Motor neuron (in vitro differentiated cells): Measurements from ENCODE around the gene PNPLA1. TPM values are rescaled to one million over a fixed set of nuclear protein-coding genes. Genes with fewer than 3 reads are reported as not detected.

Source experiments
- ATAC-seq, 8 experiments: fragments of 200-7000 bp; cut with Tn5 transposase; replicated peaks in 6 of 8; 2 replicates each; pipeline ENCODE4 v1.8.0; 2021; ENCODE audit warnings: mild to moderate bottlenecking in 8 of 8, moderate library complexity in 8 of 8
- H3K27ac ChIP-seq, 2 donors: fragments of 250-450 bp; sonication (Bioruptor Pico); 2 replicates each; pipeline ENCODE4 v1.9.0; 2021; ENCODE audit warnings: antibody characterized with exemption in 2 of 2, mild to moderate bottlenecking in 2 of 2, moderate library complexity in 1 of 2
- H3K4me1 ChIP-seq, 2 donors: fragments of 250-450 bp; sonication (Bioruptor Pico); replicated peaks in 1 of 2; 2 replicates each; pipeline ENCODE4 v1.6.1; 2021; ENCODE audit warnings: antibody characterized with exemption in 2 of 2, mild to moderate bottlenecking in 2 of 2, moderate library complexity in 1 of 2
- H3K4me3 ChIP-seq, 5 donors: fragments of 250-450 bp; sonication (Bioruptor Pico); 2 replicates each; pipeline ENCODE4 v1.9.0; 2021; ENCODE audit warnings: antibody characterized with exemption in 5 of 5, mild to moderate bottlenecking in 5 of 5, moderate library complexity in 4 of 5
- WGBS, 10 experiments: fragments of 450-650 bp; shearing (Covaris generic); methylation state at CpG; one replicate each; pipeline ENCODE4 v1.0.0; 2022; 5-methylcytosine and 5-hydroxymethylcytosine counted together
- in situ Hi-C, 9 experiments: fragments of 400-800 bp; cut with MboI; loops; one replicate each; pipeline ENCODE4 v1.15.0; 2021; ENCODE audit warnings: low sequenced_read_pairs in 9 of 9, low pct_unique_long_range_greater_than_20kb in 2 of 9; ENCODE audit not compliant: unreplicated experiment in 9 of 9
- total RNA-seq, 8 experiments: library from RNA; unstranded; fragments of 300-600 nt; gene quantifications; 2 replicates each; pipeline versions ENCODE4 v1.2.3 to v1.2.4, GENCODE V29; 2022

Gene PNPLA1
- total RNA-seq, 8 experiments from 2014 or later: 0.07 to 0.56 (median 0.17) TPM; not detected in 3

DNA sequence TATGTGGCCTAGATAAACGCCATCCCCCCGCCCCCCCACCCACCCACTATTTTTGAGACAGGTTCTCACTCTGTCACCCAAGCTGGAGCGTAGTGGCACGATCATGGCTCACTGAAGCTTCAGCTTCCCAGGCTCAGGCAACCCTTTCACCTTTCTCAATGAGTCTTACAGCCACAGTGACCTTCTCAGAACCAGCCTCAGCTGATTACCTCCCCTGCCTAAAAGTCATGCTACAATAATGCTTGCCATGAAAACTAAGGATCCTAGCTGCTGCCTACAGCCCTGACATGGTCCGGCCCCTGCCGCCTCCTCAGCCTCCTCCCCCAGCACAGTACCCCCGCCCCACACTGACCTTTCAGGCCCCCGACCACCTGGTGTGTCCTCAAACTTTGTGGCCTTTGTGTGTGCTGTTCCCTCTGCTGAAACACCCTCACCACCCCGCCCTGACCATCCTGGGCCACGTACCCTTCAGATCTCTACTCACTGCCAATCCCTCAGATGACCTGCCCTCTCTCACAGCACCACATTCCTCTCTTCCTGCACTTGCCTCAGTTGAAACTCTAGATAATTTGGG lies 31.3 kb downstream of the PNPLA1 start:
- no peak for ATAC-seq
- H3K4me1 ChIP-seq: peaks cover 3% of the 10 kb centered on the region in 2 donors
- in situ Hi-C loops: no loop called here
- H3K4me3 ChIP-seq: no peak overlapping the region
- no peak overlapping the region for H3K27ac ChIP-seq
- 47 to 76% (median 55%) methylated on average over 1 to 3 of the region's 10 CpGs; no CpG with 5 or more reads in 6 of the 10 experiments for WGBS, 10 experiments

- Histone ChIP-seq H3K4me1 (peaks cover 9% of the 10 kb centered on the region in 2 donors), H3K27ac (no peak overlapping the region), H3K4me3 (no peak overlapping the region)
- WGBS, 10 experiments: 20 to 100% (median 72%) methylated on average over 1 to 5 of the region's 7 CpGs; no CpG with 5 or more reads in 6 of the 10 experiments
- no peak for ATAC-seq
- in situ Hi-C loops: no loop called here
Observed at GRCh38 chr6:36301781-36302180, 31.9 kb downstream of the PNPLA1 start.

DNA sequence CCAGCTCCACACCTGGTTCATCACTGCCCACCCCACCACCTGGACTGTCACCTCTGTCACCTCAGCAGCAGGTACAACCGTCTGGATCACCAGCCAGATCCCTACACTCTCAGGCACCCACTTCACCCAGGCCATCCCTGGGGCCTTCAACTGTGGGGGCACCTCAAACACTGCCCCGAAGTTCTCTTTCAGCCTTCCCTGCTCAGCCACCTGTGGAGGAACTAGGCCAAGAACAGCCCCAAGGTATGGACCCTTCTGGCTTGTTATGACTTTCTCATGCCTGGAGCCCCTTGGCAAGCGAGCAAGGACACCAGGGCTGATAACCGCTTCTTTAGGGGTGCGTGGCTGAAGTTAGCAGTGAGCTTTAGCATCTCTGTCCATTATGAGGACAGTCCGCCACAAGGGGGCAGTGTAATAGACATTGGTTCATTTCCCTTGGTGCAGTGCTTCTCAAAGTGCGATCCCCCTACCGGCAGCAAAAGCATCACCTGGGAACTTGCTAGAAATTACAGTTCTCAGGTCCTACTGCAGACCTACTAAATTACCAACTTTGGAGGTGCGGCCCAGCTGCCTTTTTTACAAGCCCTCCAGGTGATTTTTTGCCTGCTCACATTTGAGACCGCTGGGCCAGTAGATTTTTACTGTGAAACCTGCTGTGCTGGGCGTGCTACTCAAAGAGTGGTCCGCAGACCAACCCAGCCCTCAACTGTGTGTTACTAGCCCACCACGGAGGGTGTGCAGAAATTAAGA lies 32.5 kb downstream of the PNPLA1 start:
- H3K27ac ChIP-seq: no peak overlapping the region
- peak; percentile 46 to 96 (median 66) for ATAC-seq
- H3K4me1 ChIP-seq: peaks cover 11 to 12% of the 10 kb centered on the region in 2 donors
- in situ Hi-C loops: no loop called here
- no peak overlapping the region for H3K4me3 ChIP-seq
- WGBS, 10 experiments: 22 to 100% (median 38%) methylated on average over 1 to 10 of the region's 13 CpGs; no CpG with 5 or more reads in 1 of the 10 experiments

DNA sequence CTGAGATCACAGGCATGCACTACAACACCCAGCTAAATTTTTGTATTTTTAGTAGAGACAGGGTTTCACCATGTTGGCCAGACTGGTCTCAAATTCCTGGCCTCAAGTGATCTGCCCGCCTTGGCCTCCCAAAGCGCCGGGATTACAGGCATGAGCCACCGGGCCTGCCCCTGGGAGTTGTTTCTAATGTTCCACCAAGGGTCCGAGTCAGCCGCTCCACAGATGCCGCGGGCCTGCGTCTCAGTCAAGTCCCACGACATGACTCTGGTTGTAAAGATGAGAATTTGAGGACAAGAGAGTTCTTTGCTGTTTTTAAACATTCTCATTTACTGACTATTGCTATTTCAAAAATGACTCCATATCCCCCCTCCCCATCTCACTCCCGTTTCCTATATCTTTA lies 36.0 kb downstream of the PNPLA1 start:
- in situ Hi-C loops: no loop called here
- no peak overlapping the region for H3K4me3 ChIP-seq
- H3K4me1 ChIP-seq: peaks cover 11 to 12% of the 10 kb centered on the region in 2 donors
- WGBS, 10 experiments: 0 to 100% (median 82%) methylated on average over 1 to 11 of the region's 11 CpGs; no CpG with 5 or more reads in 2 of the 10 experiments
- H3K27ac ChIP-seq: no peak overlapping the region
- no peak for ATAC-seq

GRCh38 chr6:36306375-36306774 lies 36.5 kb downstream of the PNPLA1 start:
- peak overlapping the region in 1 of 2 donors; percentile 49 for H3K27ac ChIP-seq
- in situ Hi-C loops: no loop called here
- WGBS, 10 experiments: 50 to 100% (median 80%) methylated on average over 1 to 7 of the region's 7 CpGs; no CpG with 5 or more reads in 1 of the 10 experiments

GRCh38 chr6:36308514-36308913 lies 38.7 kb downstream of the PNPLA1 start:
- in situ Hi-C loops: no loop called here
- Histone ChIP-seq H3K27ac (no peak overlapping the region), H3K4me3 (no peak overlapping the region), H3K4me1 (peaks cover 11 to 12% of the 10 kb centered on the region in 2 donors)
- WGBS, 10 experiments: 78 to 100% (median 95%) methylated on average over 1 to 5 of the region's 5 CpGs; no CpG with 5 or more reads in 1 of the 10 experiments
- ATAC-seq: no peak

More at GRCh38 chr6:36306375-36306774, 36.5 kb downstream of the PNPLA1 start:
- peaks cover 11 to 12% of the 10 kb centered on the region in 2 donors for H3K4me1 ChIP-seq
- ATAC-seq: peak in 6 of 8 experiments; percentile 35 to 99 (median 99)
- no peak overlapping the region for H3K4me3 ChIP-seq

DNA sequence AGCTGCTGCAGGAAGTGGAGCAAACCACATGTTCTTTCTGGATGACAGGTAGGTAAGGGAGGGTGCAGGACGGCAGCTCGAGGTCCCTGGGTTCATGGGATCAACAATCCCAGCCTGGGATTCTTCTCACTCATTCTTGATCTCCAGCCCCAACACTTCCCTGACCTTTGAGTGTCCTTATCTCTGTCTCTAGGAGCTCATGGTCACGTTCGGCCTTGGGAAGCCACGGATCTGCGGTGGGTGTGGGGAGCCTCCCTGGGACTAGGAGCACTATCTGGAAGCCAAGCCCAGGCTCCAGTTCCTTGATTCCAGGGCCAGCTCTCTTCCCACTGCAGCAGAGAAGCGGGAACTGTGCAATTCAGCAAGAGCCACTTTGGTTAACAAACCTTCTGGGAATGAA lies 39.3 kb downstream of the PNPLA1 start:
- WGBS, 10 experiments: 80 to 100% (median 82%) methylated on average over 1 to 5 of the region's 7 CpGs; no CpG with 5 or more reads in 4 of the 10 experiments
- in situ Hi-C loops: no loop called here
- Histone ChIP-seq H3K4me3 (no peak overlapping the region), H3K27ac (no peak overlapping the region), H3K4me1 (peaks cover 12 to 15% of the 10 kb centered on the region in 2 donors)
- ATAC-seq: no peak

GRCh38 chr6:36309900-36310299 lies 40.0 kb downstream of the PNPLA1 start:
- WGBS, 10 experiments: 20 to 100% (median 93%) methylated on average over 1 to 2 of the region's 2 CpGs; no CpG with 5 or more reads in 5 of the 10 experiments
- no peak for ATAC-seq
- in situ Hi-C loops: no loop called here
- Histone ChIP-seq H3K4me3 (no peak overlapping the region), H3K27ac (no peak overlapping the region), H3K4me1 (peaks cover 12 to 16% of the 10 kb centered on the region in 2 donors)

- H3K27ac ChIP-seq: no peak overlapping the region
- no peak overlapping the region for H3K4me3 ChIP-seq
- 8 to 98% (median 85%) methylated on average over 2 to 6 of the region's 8 CpGs; no CpG with 5 or more reads in 2 of the 10 experiments for WGBS, 10 experiments
- peak in 3 of 8 experiments; percentile 50 to 83 (median 65) for ATAC-seq
- in situ Hi-C loops: no loop called here
- H3K4me1 ChIP-seq: peaks cover 0 to 6% of the 10 kb centered on the region in 2 donors
Observed at GRCh38 chr6:36312854-36313648, 43.2 kb downstream of the PNPLA1 start.

- in situ Hi-C loops: no loop called here
- WGBS, 10 experiments: 4 to 89% (median 71%) methylated on average over 1 to 4 of the region's 4 CpGs; no CpG with 5 or more reads in 2 of the 10 experiments
- H3K4me3 ChIP-seq: no peak overlapping the region
Observed at GRCh38 chr6:36313649-36313936, 43.7 kb downstream of the PNPLA1 start.

GRCh38 chr6:36314221-36315014 lies 44.6 kb downstream of the PNPLA1 start:
- peak; percentile 30 to 97 (median 54) for ATAC-seq
- Histone ChIP-seq H3K27ac (no peak overlapping the region), H3K4me3 (no peak overlapping the region), H3K4me1 (peaks cover 0 to 8% of the 10 kb centered on the region in 2 donors)
- 0 to 80% (median 44%) methylated on average over 1 to 3 of the region's 3 CpGs; no CpG with 5 or more reads in 1 of the 10 experiments for WGBS, 10 experiments
- in situ Hi-C loops: no loop called here

More at GRCh38 chr6:36313649-36313936, 43.7 kb downstream of the PNPLA1 start:
- peak in 4 of 8 experiments; percentile 38 to 77 (median 69) for ATAC-seq
- peaks cover 0 to 6% of the 10 kb centered on the region in 2 donors for H3K4me1 ChIP-seq
- H3K27ac ChIP-seq: no peak overlapping the region

DNA sequence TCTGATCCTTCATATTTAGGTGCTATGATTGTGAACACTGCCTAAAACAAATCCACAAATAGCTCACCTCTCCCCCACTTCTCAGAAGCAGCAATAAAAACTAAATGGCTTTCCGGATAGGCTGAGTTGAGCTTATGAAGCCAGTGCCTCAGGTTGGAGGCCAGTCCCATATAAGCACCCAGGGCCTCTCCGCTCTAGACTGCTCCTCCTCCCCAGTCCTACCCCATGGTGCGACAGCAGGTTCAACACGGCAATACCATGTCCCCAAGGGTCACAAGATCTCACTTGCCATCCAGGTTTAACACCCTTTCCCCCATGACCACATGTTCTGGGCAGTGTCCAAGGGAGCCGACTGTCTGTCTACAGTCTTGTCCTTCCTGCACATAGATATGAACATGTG lies 46.1 kb downstream of the PNPLA1 start:
- Histone ChIP-seq H3K4me3 (no peak overlapping the region), H3K4me1 (peaks cover 9 to 20% of the 10 kb centered on the region in 2 donors), H3K27ac (no peak overlapping the region)
- WGBS, 10 experiments: 71 to 100% (median 100%) methylated on average over 1 to 3 of the region's 5 CpGs; no CpG with 5 or more reads in 4 of the 10 experiments
- in situ Hi-C loops: no loop called here
- ATAC-seq: no peak
